ENCODE data around the gene ZNF474.

Gene ZNF474

DNA sequence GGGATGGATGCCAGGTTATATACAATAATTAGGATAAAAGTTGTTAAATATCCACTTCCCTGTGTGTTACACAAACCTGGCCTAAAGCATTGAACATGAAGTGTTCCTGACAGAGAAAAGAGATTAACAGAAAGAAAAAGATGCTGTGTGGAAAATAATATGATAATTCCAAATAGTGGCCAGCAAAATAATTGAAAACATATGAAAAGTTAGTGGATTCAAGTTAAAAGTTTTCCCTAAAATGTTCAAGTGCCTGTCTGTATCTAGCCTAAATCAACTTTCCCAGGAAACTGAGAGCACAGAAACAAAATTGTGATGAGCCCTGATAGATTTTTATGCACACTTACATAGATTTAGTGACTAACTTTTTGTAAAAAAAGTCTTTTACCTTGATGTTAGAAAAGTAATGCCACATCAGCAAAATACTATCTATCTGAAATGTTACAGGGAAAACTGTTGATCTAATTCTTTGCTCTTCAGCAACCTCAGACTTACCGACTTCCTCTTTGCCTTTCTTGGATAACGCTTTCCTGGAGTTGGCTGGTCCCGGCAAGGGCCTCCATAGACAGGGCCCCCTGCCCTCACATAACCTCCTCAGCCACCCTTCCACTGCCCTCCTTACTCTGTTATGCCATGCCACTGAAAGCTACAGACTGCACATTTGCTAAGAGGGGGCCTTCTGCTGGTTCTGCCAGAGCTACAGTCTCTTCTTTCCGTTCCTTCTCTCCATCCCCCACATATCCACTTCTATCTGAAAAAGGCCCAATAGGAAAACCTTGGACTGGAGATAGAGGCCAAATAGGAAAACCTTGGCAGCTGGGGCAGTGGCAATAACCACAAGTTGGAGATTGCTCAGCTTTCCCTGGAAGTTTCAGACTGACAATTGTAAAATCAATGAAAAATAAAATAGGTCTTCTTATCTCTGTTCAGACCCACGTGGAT is 44.4 kb downstream of the ZNF474 start:
- no peaks in the 10 kb centered on the region for H3K27me3 ChIP-seq (replicated peaks)
- in situ Hi-C loops (cut with HindIII; ENCODE audit: low pct_ligation_motif_present, low sequenced_read_pairs): no loop called here
- TF ChIP-seq, protein P1, sequence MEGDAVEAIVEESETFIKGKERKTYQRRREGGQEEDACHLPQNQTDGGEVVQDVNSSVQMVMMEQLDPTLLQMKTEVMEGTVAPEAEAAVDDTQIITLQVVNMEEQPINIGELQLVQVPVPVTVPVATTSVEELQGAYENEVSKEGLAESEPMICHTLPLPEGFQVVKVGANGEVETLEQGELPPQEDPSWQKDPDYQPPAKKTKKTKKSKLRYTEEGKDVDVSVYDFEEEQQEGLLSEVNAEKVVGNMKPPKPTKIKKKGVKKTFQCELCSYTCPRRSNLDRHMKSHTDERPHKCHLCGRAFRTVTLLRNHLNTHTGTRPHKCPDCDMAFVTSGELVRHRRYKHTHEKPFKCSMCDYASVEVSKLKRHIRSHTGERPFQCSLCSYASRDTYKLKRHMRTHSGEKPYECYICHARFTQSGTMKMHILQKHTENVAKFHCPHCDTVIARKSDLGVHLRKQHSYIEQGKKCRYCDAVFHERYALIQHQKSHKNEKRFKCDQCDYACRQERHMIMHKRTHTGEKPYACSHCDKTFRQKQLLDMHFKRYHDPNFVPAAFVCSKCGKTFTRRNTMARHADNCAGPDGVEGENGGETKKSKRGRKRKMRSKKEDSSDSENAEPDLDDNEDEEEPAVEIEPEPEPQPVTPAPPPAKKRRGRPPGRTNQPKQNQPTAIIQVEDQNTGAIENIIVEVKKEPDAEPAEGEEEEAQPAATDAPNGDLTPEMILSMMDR (IDR thresholded peaks at IDR 0.05; ENCODE audit: low read depth, low read length, missing control alignments): no peak
- H3K36me3 ChIP-seq (replicated peaks): no peaks in the 10 kb centered on the region
- H3K27ac ChIP-seq: no peak overlapping the region
- H3K4me3 ChIP-seq (ENCODE audit: low read depth, low read length): no peak overlapping the region
- no peak for DNase-seq

DNA sequence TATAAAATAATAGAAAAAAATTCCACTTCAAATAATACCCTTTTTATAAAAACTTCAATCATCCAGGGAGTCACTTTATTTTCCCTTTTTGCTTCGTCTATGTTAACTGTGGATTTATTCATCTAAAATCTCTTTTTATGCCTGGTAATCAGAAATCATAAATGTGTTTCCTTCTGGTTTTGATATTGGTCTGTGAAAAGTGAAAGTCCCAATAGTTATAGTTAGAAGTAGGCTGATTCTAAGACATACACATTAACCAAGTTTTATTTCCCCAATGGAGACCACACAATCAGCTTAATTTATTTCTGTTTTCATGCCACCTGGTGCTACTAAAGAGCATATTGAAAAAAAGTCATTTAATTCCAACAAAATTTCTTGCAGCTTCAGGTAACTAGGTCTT is 45.7 kb downstream of the ZNF474 start:
- in situ Hi-C loops (cut with HindIII; ENCODE audit: low pct_ligation_motif_present, low sequenced_read_pairs): no loop called here

DNA sequence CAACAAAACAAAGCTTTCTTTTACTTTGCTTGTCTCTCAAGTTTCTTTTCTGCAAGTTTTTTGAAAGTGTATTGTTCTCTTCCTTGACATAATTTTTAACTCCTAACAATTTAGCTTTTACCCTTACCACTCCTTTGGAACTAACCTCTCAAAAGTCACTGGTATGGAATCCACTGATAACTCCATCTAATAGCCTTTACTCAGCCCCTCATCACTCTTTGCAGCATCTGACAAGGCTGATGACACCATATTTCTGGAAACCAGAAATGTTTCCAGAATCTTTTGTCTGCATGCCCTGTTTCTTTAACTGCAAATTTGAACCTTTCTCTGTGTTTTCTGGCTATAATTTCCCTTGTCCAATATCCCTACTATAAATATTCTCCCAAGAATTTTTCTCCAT is 46.5 kb downstream of the ZNF474 start:
- DNase-seq: no peak
- no peak overlapping the region for H3K27ac ChIP-seq
- in situ Hi-C loops (cut with HindIII; ENCODE audit: low pct_ligation_motif_present, low sequenced_read_pairs): no loop called here
- H3K27me3 ChIP-seq (replicated peaks): no peaks in the 10 kb centered on the region
- TF ChIP-seq, protein P1 (IDR thresholded peaks at IDR 0.05; ENCODE audit: low read depth, low read length, missing control alignments): no peak
- no peak overlapping the region for H3K4me3 ChIP-seq (ENCODE audit: low read depth, low read length)
- no peaks in the 10 kb centered on the region for H3K36me3 ChIP-seq (replicated peaks)

More for the DNA sequence above, 45.7 kb downstream of the ZNF474 start:
- H3K4me3 ChIP-seq (ENCODE audit: low read depth, low read length): no peak overlapping the region
- H3K27ac ChIP-seq: no peak overlapping the region
- DNase-seq: no peak
- TF ChIP-seq, protein P1 (IDR thresholded peaks at IDR 0.05; ENCODE audit: low read depth, low read length, missing control alignments): no peak
- H3K27me3 ChIP-seq (replicated peaks): no peaks in the 10 kb centered on the region
- H3K36me3 ChIP-seq (replicated peaks): no peaks in the 10 kb centered on the region

DNA sequence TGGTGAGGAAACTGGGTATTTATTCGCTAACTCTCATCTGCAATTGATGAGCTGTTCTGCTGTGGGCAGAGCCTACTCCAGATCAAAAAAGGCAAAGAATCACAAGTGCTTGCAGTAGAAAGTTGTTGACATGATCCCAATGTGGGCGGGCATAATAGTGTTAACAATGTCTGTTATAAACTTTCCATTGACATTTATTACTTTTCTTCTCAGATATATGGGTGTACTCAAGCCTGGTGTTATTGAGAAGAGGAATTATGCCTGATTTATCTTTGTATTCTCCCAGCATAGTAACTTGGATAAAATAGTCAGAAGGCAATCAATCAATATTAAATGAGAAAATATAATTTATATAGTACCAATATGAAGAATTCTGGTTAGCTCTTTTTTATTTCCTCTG is 47.8 kb downstream of the ZNF474 start:
- Histone ChIP-seq H3K4me3 (ENCODE audit: low read depth, low read length) (no peak overlapping the region), H3K27me3 (replicated peaks) (no peaks in the 10 kb centered on the region), H3K27ac (no peak overlapping the region), H3K36me3 (replicated peaks) (no peaks in the 10 kb centered on the region)
- DNase-seq: no peak
- TF ChIP-seq, protein P1 (IDR thresholded peaks at IDR 0.05; ENCODE audit: low read depth, low read length, missing control alignments): no peak
- in situ Hi-C loops (cut with HindIII; ENCODE audit: low pct_ligation_motif_present, low sequenced_read_pairs): no loop called here

DNA sequence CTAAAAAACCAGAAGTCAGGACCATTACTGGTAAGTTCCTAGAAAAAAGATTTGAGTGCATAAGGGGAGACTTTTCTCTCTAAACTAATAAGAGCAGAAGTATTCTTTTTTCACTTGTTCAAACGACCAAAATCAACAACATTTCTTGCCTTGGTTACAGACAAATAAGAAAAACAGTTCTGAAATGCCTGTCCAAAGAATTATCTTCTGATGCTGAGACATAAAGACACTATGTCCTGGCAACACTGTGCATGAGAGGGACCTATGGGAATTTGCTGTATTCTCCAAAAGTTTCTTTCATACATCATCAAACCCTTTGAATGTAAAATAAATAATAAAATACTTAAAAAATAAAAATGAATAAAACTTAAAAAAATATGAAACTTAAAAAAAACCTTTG is 50.4 kb downstream of the ZNF474 start:
- no peaks in the 10 kb centered on the region for H3K36me3 ChIP-seq (replicated peaks)
- no peak overlapping the region for H3K4me3 ChIP-seq (ENCODE audit: low read depth, low read length)
- no peak overlapping the region for H3K27ac ChIP-seq
- DNase-seq: no peak
- H3K27me3 ChIP-seq (replicated peaks): no peaks in the 10 kb centered on the region
- in situ Hi-C loops (cut with HindIII; ENCODE audit: low pct_ligation_motif_present, low sequenced_read_pairs): no loop called here
- TF ChIP-seq, protein P1 (IDR thresholded peaks at IDR 0.05; ENCODE audit: low read depth, low read length, missing control alignments): no peak
